Kidney epithelial cell (primary cell): ENCODE data around the gene TBXA2R. TPM values are rescaled to one million over a fixed set of nuclear protein-coding genes. Genes with fewer than 3 reads are reported as not detected.

ENCODE experiments used
- DNase-seq: peaks from one replicate; pipeline ENCODE4 v3.0.0-alpha.2; 2010; ENCODE audit warnings: low read depth
- H3K27me3 ChIP-seq: 2 replicates; pipeline ENCODE4 v1.6.0; 2011; ENCODE audit warnings: low read length; ENCODE audit not compliant: control insufficient read depth, insufficient read depth
- H3K36me3 ChIP-seq: 2 replicates; pipeline ENCODE4 v1.5.1; 2011; ENCODE audit warnings: low read length; ENCODE audit not compliant: control insufficient read depth, insufficient read depth
- H3K4me3 ChIP-seq: 2 replicates; pipeline ENCODE4 v1.5.1; 2011; ENCODE audit warnings: low read depth, mild to moderate bottlenecking, control low read depth, low read length
- total RNA-seq: library from RNA; depleted of rRNA; stranded (reverse); fragments of >200 nt; gene quantifications from 2 replicates; pipeline ENCODE4 v1.2.3, GENCODE V29; 2015
- TF ChIP-seq, protein P1 (sequence below): IDR thresholded peaks from 2 replicates; pipeline ENCODE4 v1.5.1; 2011; ENCODE audit warnings: mild to moderate bottlenecking, moderate library complexity, low read length, control low read depth, inconsistent platforms; ENCODE audit not compliant: insufficient read depth, poor library complexity, severe bottlenecking

The TBXA2R gene
- total RNA-seq, 1 donor from 2014 or later, result 0.04 TPM

DNA sequence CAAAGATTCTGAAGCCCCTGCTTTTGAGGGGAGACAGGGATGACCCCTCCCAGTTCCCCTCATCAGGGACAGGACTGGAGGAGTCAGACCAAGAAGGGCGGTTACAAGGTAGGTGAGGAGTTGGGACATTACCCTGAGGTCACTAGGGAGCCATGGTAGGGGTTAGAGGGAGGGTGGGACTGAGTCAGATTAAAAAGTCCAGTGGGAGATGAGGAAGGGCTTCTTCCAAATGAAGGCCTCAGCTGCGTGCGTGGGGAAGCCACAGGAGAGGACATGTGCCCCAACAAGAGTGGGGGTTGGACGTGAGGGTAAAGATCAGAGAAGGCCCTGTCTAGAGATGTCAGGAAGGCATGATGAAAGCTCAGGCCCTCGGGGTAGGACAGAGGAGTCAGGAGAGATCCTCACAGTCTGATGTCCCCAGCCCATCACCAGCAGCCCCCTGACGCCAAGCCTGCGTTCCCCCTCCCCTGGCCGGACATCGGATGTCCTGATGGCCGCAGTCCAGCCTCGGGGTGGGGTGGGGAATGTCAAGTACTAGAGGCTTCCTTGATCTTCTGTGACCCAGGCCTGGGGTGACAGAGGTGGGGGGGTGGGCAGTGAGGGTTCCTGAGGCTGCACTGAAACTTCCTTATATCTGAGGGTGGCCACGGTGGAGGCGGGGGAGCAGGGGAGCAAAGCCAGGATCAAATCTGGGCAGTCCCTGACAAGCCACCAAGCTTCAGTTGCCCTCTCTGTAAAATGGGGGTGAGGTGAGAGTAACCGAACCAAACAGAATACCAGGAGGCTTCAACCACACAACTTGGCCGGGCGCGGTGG lies 42.8 kb downstream of the TBXA2R start:
- no peaks in the 10 kb centered on the region for H3K36me3 ChIP-seq
- TF ChIP-seq, protein P1, sequence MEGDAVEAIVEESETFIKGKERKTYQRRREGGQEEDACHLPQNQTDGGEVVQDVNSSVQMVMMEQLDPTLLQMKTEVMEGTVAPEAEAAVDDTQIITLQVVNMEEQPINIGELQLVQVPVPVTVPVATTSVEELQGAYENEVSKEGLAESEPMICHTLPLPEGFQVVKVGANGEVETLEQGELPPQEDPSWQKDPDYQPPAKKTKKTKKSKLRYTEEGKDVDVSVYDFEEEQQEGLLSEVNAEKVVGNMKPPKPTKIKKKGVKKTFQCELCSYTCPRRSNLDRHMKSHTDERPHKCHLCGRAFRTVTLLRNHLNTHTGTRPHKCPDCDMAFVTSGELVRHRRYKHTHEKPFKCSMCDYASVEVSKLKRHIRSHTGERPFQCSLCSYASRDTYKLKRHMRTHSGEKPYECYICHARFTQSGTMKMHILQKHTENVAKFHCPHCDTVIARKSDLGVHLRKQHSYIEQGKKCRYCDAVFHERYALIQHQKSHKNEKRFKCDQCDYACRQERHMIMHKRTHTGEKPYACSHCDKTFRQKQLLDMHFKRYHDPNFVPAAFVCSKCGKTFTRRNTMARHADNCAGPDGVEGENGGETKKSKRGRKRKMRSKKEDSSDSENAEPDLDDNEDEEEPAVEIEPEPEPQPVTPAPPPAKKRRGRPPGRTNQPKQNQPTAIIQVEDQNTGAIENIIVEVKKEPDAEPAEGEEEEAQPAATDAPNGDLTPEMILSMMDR, result no peak
- no peak overlapping the region for H3K4me3 ChIP-seq
- no peak for DNase-seq
- no peaks in the 10 kb centered on the region for H3K27me3 ChIP-seq

DNA sequence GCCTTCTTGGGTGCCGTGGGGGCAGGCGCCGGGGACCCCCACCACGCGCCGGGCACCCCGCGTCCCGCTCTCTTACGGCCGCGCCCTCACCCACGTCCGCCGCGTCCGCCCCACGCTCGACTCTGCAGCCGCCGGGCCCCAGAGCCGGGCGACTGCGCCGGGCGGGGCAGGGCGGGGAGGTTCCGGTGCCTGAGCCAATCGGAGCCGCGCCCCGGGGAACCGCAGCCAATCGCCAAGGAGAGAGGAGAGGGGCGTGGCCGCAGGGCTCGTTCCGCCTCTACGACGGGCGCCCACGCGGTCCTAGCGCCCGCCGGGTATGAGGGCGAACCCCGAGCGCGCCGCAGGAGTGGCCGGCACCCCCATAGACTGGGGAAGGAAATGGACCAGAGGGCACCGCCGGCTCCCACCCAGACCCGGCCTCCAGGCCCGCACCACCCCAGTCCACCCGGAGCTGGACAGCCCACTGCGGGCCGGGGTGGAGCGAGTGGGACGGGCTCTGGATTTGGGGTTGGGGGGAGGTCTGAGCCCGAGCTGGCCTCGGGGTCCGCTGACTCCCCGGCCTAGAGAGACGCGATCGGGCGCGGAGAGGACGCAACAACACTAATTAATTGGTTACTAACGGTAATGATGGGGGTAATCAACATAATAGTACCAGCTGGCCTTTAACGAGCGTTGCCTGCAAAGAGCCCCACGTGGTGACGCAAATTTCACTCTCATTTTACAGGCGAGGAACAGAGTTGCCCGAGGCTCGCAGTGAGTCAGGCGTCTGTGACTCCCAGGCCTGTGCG lies 49.0 kb downstream of the TBXA2R start, which contains the start of gene MFSD12:
MFSD12 (minus strand) TSS at position 126 of the 788 bp plus-strand sequence. CDS start 183 bp downstream, outside the sequence.
- DNase-seq, result peak; percentile 77
- peak within 1 kb of the TSS; percentile 89 for H3K4me3 ChIP-seq

DNA sequence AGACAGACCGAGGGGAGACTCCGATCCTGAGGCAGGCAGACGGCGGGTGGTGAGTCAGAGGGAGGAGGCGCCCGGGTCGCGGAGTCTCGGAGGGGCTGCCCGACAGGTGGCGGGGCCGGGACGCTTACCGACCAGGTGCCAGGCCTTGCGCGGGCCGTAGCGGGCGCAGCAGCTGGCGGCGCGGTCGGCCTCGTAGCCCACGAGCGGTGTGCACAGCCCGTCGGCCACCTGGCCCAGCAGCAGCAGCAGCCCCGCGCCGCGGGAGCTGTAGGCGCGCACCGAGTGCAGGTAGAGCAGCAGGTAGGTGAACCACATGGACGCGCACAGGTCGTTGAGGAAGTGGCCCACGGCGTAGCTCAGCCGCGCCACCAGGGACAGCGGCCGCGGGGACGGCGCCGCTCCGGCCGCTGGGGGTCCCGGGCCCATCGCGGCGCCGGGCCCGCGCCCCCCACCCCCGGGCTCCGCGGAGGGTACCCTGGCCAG lies 49.7 kb downstream of the TBXA2R start:
- peaks cover 1% of the 10 kb centered on the region for H3K36me3 ChIP-seq
- H3K27me3 ChIP-seq, result no peaks in the 10 kb centered on the region
- TF ChIP-seq, protein P1, result no peak
- H3K4me3 ChIP-seq, result peak overlapping the region; percentile 89
- DNase-seq, result no peak

More for the DNA sequence above, 49.0 kb downstream of the TBXA2R start, which contains the start of gene MFSD12:
- TF ChIP-seq, protein P1, result no peak
- H3K36me3 ChIP-seq, result peaks cover 1% of the 10 kb centered on the region
- H3K27me3 ChIP-seq, result no peaks in the 10 kb centered on the region

DNA sequence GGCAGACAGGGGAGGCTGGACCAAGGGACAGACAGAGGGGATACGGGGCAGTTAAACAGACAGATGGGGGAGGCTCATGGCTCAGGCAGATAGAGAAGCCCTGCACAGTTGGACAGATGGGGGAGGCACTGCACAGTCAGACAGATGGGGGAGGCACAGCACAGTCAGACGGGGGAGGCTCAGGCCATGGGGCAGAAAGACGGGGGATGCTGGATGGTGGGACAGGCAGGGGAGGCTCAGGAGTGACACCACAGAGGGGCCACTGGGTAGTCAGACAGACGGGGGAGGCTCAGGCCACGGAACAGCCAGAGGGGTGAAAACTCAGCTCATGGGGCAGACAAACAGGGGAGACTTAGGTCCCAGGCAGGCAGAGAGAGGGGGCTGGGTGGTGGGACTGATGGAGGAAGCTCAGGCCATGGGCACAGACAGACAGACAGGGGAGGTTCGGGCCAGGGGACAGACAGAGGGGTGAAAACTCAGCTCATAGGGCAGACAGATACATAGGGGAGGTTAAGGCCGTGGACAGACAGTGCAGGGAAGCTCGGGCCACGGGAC lies 50.2 kb downstream of the TBXA2R start:
- Histone ChIP-seq H3K4me3 (peak overlapping the region; percentile 89), H3K36me3 (peaks cover 1% of the 10 kb centered on the region), H3K27me3 (no peaks in the 10 kb centered on the region)
- no peak for DNase-seq
- TF ChIP-seq, protein P1, result no peak

DNA sequence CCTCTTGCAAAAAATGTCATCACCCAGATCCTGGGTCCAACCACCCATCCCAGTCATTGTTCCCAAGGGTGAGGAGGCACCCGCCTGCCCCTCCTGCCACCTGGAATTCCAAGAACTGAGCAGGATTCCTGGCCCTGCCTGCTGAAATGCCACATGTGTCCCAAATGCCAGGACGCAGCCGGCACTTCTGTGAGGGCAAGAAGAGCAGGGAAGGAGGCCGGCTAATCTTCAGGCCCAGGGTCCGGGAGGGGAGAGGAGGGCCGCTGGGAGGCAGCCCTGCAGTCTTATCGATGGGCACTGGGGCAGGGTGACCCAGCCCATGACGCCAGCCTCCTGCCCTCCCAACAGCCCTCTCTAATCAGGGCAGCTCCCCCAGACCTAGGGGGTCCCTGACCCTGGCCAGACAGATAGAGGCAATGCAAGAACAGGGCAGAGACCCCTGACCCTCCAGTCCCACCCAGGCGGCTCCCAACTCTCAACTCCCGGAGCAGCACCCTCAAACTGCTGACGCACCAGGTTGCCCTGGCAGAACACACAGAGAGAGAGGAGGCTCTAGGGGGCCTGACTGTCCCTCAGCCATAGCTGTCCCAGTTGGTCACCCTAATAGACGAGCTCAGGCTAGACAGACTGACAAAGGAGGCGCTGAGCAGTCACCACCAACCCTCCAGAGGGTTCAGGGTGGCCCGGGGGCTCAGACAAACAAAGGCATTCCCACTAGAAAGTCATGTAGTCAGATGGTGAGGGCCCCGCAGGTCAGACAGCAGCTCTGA lies 50.8 kb downstream of the TBXA2R start:
- H3K36me3 ChIP-seq, result peaks cover 1% of the 10 kb centered on the region
- H3K27me3 ChIP-seq, result no peaks in the 10 kb centered on the region
- DNase-seq, result no peak
- TF ChIP-seq, protein P1, result no peak
- H3K4me3 ChIP-seq, result peak overlapping the region; percentile 89
